WERI-Rb-1 (cell line): ENCODE measurements around the gene SCUBE1.

Source experiments
- DNase-seq: peaks from one replicate; pipeline ENCODE4 v3.0.0-alpha.2; 2020
- H3K27ac ChIP-seq: fragments of 250-450 bp; sonication (Bioruptor Pico); 2 replicates; pipeline ENCODE4 v1.5.1; 2020; ENCODE audit warnings: mild to moderate bottlenecking, moderate library complexity
- H3K27me3 ChIP-seq: fragments of 250-450 bp; sonication (Bioruptor Pico); 2 replicates; pipeline ENCODE4 v1.5.1; 2021; ENCODE audit warnings: mild to moderate bottlenecking, low read depth, moderate library complexity; ENCODE audit not compliant: insufficient read depth, severe bottlenecking
- H3K36me3 ChIP-seq: fragments of 250-450 bp; sonication (Bioruptor Pico); 2 replicates; pipeline ENCODE4 v1.5.1; 2020; ENCODE audit warnings: mild to moderate bottlenecking, moderate library complexity
- H3K4me3 ChIP-seq: 2 replicates; pipeline ENCODE4 v1.5.1; 2011; ENCODE audit warnings: low read depth, mild to moderate bottlenecking, control low read depth, low read length
- H3K9me3 ChIP-seq: fragments of 250-450 bp; sonication (Bioruptor Pico); 2 replicates; pipeline ENCODE4 v1.5.1; 2021; ENCODE audit warnings: mild to moderate bottlenecking, moderate library complexity; ENCODE audit not compliant: severe bottlenecking
- CTCF ChIP-seq: IDR thresholded peaks from 2 replicates; pipeline ENCODE4 v1.5.1; 2011; ENCODE audit warnings: low read depth, mild to moderate bottlenecking, control low read depth, inconsistent platforms, low read length

Gene SCUBE1

GRCh38 chr22:43270314-43270908 lies 72.8 kb downstream of the SCUBE1 start:
- H3K27ac ChIP-seq: no peak overlapping the region
- H3K4me3 ChIP-seq: no peak overlapping the region
- H3K36me3 ChIP-seq: no peaks in the 10 kb centered on the region
- H3K9me3 ChIP-seq: no peaks in the 10 kb centered on the region
- no peaks in the 10 kb centered on the region for H3K27me3 ChIP-seq
- TF ChIP-seq CTCF: peak; percentile 53
- peak; percentile 36 for DNase-seq

DNA sequence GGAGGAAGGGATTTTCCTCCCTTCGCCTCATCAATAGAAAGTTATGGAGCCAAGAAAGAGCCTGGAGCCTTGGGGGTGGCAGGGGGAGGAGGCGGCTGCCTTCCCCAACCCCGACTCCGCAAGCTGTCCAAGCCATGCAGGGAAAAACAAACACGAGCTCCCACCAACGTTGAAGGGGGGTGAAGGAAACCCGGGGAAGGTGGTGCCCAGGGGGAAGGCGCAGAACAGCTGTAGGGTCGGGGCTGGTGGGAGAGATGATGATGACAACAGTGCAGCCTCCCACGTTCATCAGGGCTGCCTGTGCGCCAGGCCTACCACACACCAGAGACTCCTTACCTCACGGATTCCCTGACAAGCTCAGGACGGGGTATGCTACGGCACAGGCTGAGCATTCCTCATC lies 73.5 kb downstream of the SCUBE1 start:
- TF ChIP-seq CTCF: no peak
- no peak for DNase-seq
- Histone ChIP-seq H3K27me3 (no peaks in the 10 kb centered on the region), H3K9me3 (no peaks in the 10 kb centered on the region), H3K27ac (no peak overlapping the region), H3K36me3 (no peaks in the 10 kb centered on the region), H3K4me3 (no peak overlapping the region)

- no peak for TF ChIP-seq CTCF
- Histone ChIP-seq H3K27me3 (no peaks in the 10 kb centered on the region), H3K36me3 (no peaks in the 10 kb centered on the region), H3K27ac (no peak overlapping the region), H3K9me3 (no peaks in the 10 kb centered on the region), H3K4me3 (no peak overlapping the region)
- DNase-seq: no peak
These were observed 73.9 kb downstream of the SCUBE1 start for GRCh38 chr22:43269246-43269645.

GRCh38 chr22:43267981-43268660 lies 75.1 kb downstream of the SCUBE1 start:
- no peaks in the 10 kb centered on the region for H3K9me3 ChIP-seq
- no peaks in the 10 kb centered on the region for H3K27me3 ChIP-seq
- no peaks in the 10 kb centered on the region for H3K36me3 ChIP-seq
- no peak for TF ChIP-seq CTCF
- no peak for DNase-seq
- no peak overlapping the region for H3K27ac ChIP-seq
- H3K4me3 ChIP-seq: no peak overlapping the region

DNA sequence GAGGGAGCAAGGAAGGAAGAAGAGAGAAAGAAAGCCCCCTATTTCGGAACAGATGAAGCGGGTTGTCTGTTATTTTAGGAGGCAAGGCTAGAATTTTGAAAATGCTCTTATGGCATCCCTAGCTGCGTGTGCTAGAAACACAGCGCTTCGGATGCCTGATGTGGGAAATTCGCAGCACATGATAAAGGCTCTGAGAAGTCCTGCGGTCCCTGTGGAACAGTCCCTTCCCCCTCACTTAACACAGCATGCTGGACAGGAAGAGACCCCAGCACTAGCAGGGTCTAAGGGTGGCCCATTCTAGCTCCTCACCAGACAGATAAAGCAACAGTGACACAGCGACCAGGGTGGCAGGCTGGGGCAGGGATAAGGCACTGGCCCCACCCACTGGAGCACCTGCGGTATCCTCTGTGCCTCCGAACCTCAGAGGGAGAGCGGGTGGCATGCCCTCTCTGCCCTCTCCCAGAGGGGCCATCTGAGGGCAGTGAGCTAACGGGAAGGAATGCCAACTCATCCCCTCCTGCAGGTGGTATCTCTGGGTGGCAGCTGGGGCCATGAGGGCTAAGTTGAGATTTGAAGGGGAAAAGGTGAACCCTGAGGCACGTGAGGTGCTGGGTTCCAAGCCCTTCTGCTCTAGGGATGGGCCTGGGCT lies 75.7 kb downstream of the SCUBE1 start:
- no peak overlapping the region for H3K4me3 ChIP-seq
- no peak for TF ChIP-seq CTCF
- H3K36me3 ChIP-seq: no peaks in the 10 kb centered on the region
- H3K27ac ChIP-seq: no peak overlapping the region
- no peaks in the 10 kb centered on the region for H3K9me3 ChIP-seq
- no peaks in the 10 kb centered on the region for H3K27me3 ChIP-seq
- DNase-seq: no peak
